Measurements from ENCODE around the gene COTL1.

- TF ChIP-seq NFYB (CRISPR knock-in tag; conservative IDR thresholded peaks at IDR 0.05; ENCODE audit: low read depth), result no peak
- TF ChIP-seq CTCF (IDR thresholded peaks at IDR 0.05), result no peak
- TF ChIP-seq JUN (CRISPR knock-in tag; IDR thresholded peaks at IDR 0.05), result no peak
- TF ChIP-seq ELF4 (CRISPR knock-in tag; IDR thresholded peaks at IDR 0.05; ENCODE audit: low read depth), result no peak
- TF ChIP-seq NR3C1 (CRISPR knock-in tag; conservative IDR thresholded peaks at IDR 0.05; ENCODE audit: low read depth), result no peak
- TF ChIP-seq AR (CRISPR knock-in tag; IDR thresholded peaks at IDR 0.05), result no peak
- no peak for TF ChIP-seq USF2 (CRISPR knock-in tag; IDR thresholded peaks at IDR 0.05)
- TF ChIP-seq AFF4 (CRISPR knock-in tag; IDR thresholded peaks at IDR 0.05; ENCODE audit: borderline replicate concordance), result no peak
- no peak for TF ChIP-seq FOXP4 (CRISPR knock-in tag; IDR thresholded peaks at IDR 0.05)
- no peak for TF ChIP-seq PREB (CRISPR knock-in tag; IDR thresholded peaks at IDR 0.05; ENCODE audit: borderline replicate concordance)
- TF ChIP-seq PRDM15 (CRISPR knock-in tag; IDR thresholded peaks at IDR 0.05), result no peak
- no peak for TF ChIP-seq ATF1 (CRISPR knock-in tag; IDR thresholded peaks at IDR 0.05)
Observed at GRCh38 chr16:84519855-84520254, 98.0 kb downstream of the COTL1 start.

Data from WTC11 (cell line).